IMR-90 (cell line): ENCODE measurements around the gene FEM1B.

ENCODE experiments used
- CEBPB ChIP-seq: IDR thresholded peaks from 2 replicates; pipeline ENCODE4 v1.6.1; 2012; ENCODE audit warnings: low read depth, low read length, improper control_type of control experiment
- MAFK ChIP-seq: IDR thresholded peaks from 2 replicates; pipeline ENCODE4 v1.6.1; 2012; ENCODE audit warnings: low read depth, low read length, improper control_type of control experiment
- POLR2A ChIP-seq: IDR thresholded peaks from 2 replicates; pipeline ENCODE4 v1.6.1; 2012; ENCODE audit warnings: mild to moderate bottlenecking, low read depth, low read length
- RCOR1 ChIP-seq: IDR thresholded peaks from 2 replicates; pipeline ENCODE4 v1.6.1; 2012; ENCODE audit warnings: mild to moderate bottlenecking, low read length, improper control_type of control experiment; ENCODE audit not compliant: insufficient replicate concordance
- TF ChIP-seq, protein P1 (sequence below): conservative IDR thresholded peaks from 2 replicates; pipeline ENCODE4 v1.5.1; 2012; ENCODE audit warnings: mild to moderate bottlenecking, low read depth, low read length, improper control_type of control experiment

DNA sequence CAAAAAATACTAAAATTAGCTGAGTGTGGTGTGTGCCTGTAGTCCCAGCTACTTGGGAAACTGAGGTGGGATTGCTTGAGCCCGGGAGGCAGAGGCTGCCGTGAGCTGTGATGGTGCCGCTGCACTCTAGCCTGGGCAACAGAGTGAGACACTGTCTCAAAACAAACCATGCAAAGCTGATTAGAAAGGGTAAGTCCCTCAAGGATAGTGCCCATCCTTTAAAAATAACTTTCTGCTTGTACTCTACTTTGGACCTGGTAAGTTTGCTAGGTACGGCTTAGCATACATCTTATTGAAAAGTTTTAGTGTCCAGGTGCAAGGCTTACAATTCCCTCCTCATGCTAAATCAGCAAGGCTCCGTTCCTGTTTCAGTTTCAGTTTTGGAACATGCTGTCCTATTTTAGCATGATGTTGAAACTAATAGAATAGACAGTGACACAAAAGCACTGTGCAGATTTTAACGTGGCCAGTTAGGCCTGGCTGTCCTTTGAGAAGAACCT lies 21.4 kb downstream of the FEM1B start:
- TF ChIP-seq, protein P1, sequence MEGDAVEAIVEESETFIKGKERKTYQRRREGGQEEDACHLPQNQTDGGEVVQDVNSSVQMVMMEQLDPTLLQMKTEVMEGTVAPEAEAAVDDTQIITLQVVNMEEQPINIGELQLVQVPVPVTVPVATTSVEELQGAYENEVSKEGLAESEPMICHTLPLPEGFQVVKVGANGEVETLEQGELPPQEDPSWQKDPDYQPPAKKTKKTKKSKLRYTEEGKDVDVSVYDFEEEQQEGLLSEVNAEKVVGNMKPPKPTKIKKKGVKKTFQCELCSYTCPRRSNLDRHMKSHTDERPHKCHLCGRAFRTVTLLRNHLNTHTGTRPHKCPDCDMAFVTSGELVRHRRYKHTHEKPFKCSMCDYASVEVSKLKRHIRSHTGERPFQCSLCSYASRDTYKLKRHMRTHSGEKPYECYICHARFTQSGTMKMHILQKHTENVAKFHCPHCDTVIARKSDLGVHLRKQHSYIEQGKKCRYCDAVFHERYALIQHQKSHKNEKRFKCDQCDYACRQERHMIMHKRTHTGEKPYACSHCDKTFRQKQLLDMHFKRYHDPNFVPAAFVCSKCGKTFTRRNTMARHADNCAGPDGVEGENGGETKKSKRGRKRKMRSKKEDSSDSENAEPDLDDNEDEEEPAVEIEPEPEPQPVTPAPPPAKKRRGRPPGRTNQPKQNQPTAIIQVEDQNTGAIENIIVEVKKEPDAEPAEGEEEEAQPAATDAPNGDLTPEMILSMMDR: no peak
- TF ChIP-seq CEBPB: no peak
- no peak for TF ChIP-seq POLR2A
- TF ChIP-seq RCOR1: no peak
- TF ChIP-seq MAFK: no peak
